Stomach (tissue), 4 donors: ENCODE results near the gene GRIK2.

Source experiments
- CTCF ChIP-seq, 7 experiments: fragments of 450-650 bp in 4 of 7; fragments of 200-600 bp in 3 of 7; sonication (generic) in 3 of 7; IDR thresholded peaks; one replicate each; pipeline ENCODE4 v1.5.1; 2016 to 2019; ENCODE audit warnings: antibody characterized with exemption in 7 of 7, control low read depth in 2 of 7, mild to moderate bottlenecking in 1 of 7
- EP300 ChIP-seq: sonication (generic); formaldehyde crosslinking; IDR thresholded peaks from one replicate; pipeline ENCODE4 v1.6.1; 2017; ENCODE audit warnings: antibody characterized with exemption
- POLR2AphosphoS5 ChIP-seq, 3 donors: sonication (generic); formaldehyde crosslinking; IDR thresholded peaks; one replicate each; pipeline ENCODE4 v1.6.1; 2016; ENCODE audit warnings: antibody characterized with exemption in 3 of 3

GRCh38 chr6:101716810-101717209 lies 323.3 kb downstream of the GRIK2 start:
- TF ChIP-seq CTCF (IDR thresholded peaks at IDR 0.05), result no peak
- no peak for TF ChIP-seq POLR2AphosphoS5 (IDR thresholded peaks at IDR 0.05)
- TF ChIP-seq EP300, result no peak
